BJ (cell line): ENCODE results near the gene FBP1. TPM values are rescaled to one million over a fixed set of nuclear protein-coding genes. Genes with fewer than 3 reads are reported as not detected.

Experiments
- CTCF ChIA-PET: fragments of 350-600 bp; formaldehyde crosslinking; extraction: SDS; loops from one replicate; lab custom pipeline; 2021; ENCODE audit warnings: antibody characterized with exemption, inconsistent platforms; lab: Yijun Ruan, JAX
- POLR2A ChIA-PET: fragments of 300-600 bp; sonication (Branson Sonifier 250); formaldehyde crosslinking; extraction: SDS; loops from one replicate; lab custom pipeline; 2021; ENCODE audit warnings: antibody characterized with exemption; lab: Charles Lee
- DNase-seq: peaks from one replicate; pipeline ENCODE4 v3.0.0-alpha.2; 2011; ENCODE audit warnings: low read depth
- H3K27me3 ChIP-seq: 2 replicates; pipeline ENCODE4 v1.6.0; 2011; ENCODE audit warnings: low read length; ENCODE audit not compliant: control insufficient read depth, insufficient read depth
- H3K36me3 ChIP-seq: 2 replicates; pipeline ENCODE4 v1.5.1; 2011; ENCODE audit warnings: low read length; ENCODE audit not compliant: control insufficient read depth, insufficient read depth
- H3K4me3 ChIP-seq: 2 replicates; pipeline ENCODE4 v1.5.1; 2011; ENCODE audit warnings: low read depth, mild to moderate bottlenecking, control low read depth, low read length
- CTCF ChIP-seq: IDR thresholded peaks from 2 replicates; pipeline ENCODE4 v1.5.1; 2011; ENCODE audit warnings: low read depth, mild to moderate bottlenecking, control low read depth, inconsistent platforms, low read length, moderate library complexity; ENCODE audit not compliant: insufficient read depth
- polyA plus RNA-seq: library from polyadenylated mRNA; depleted of rRNA; stranded (reverse); fragments of >200 nt; gene quantifications from 2 replicates; pipeline ENCODE4 v1.2.3, GENCODE V29; 2011

The FBP1 gene
- polyA plus RNA-seq, 1 experiment: 0.15 TPM

- DNase-seq: no peak
- ChIA-PET POLR2A (no interaction called here), CTCF (interaction anchor here (1.3 kb wide), 1 partner anchor 13 kb away, joined by 5 read pairs; no protein-coding TSS in a partner anchor)
- TF ChIP-seq CTCF: peak; percentile 75
- H3K27me3 ChIP-seq: peaks cover 14% of the 10 kb centered on the region
- H3K4me3 ChIP-seq: no peak overlapping the region
- H3K36me3 ChIP-seq: no peaks in the 10 kb centered on the region
Observed at GRCh38 chr9:94603259-94604160, 35.8 kb downstream of the FBP1 start.

- DNase-seq: no peak
- ChIA-PET POLR2A (no interaction called here), CTCF (no interaction called here)
Observed at GRCh38 chr9:94602666-94603065, 36.7 kb downstream of the FBP1 start.

GRCh38 chr9:94600715-94601114, 38.6 kb downstream of the FBP1 start:
- H3K27me3 ChIP-seq: peaks cover 9% of the 10 kb centered on the region
- CTCF ChIA-PET: interaction anchor here (0.8 kb wide), 1 partner anchor 527 kb away, joined by 3 read pairs; no protein-coding TSS in a partner anchor
- POLR2A ChIA-PET: interaction anchor here (0.6 kb wide), 1 partner anchor 411 kb away, joined by 3 read pairs; no protein-coding TSS in a partner anchor
- DNase-seq: no peak
- TF ChIP-seq CTCF: no peak
- H3K4me3 ChIP-seq: no peak overlapping the region
- H3K36me3 ChIP-seq: no peaks in the 10 kb centered on the region

More at GRCh38 chr9:94602666-94603065, 36.7 kb downstream of the FBP1 start:
- TF ChIP-seq CTCF: no peak
- Histone ChIP-seq H3K4me3 (no peak overlapping the region), H3K36me3 (no peaks in the 10 kb centered on the region), H3K27me3 (peaks cover 12% of the 10 kb centered on the region)

GRCh38 chr9:94600258-94600657, 39.1 kb downstream of the FBP1 start:
- ChIA-PET POLR2A (interaction anchor here (0.6 kb wide), 1 partner anchor 411 kb away, joined by 3 read pairs; no protein-coding TSS in a partner anchor), CTCF (interaction anchor here (0.8 kb wide), 1 partner anchor 527 kb away, joined by 3 read pairs; no protein-coding TSS in a partner anchor)
- no peak for TF ChIP-seq CTCF
- Histone ChIP-seq H3K36me3 (no peaks in the 10 kb centered on the region), H3K27me3 (peaks cover 7% of the 10 kb centered on the region), H3K4me3 (no peak overlapping the region)
- DNase-seq: no peak

GRCh38 chr9:94599102-94599501, 40.2 kb downstream of the FBP1 start:
- H3K27me3 ChIP-seq: no peaks in the 10 kb centered on the region; the same call in 1 of the 2 replicates
- CTCF ChIA-PET: interaction anchor here (0.6 kb wide), 1 partner anchor 1521 kb away, joined by 4 read pairs; no protein-coding TSS in a partner anchor
- POLR2A ChIA-PET: no interaction called here

More at GRCh38 chr9:94599102-94599501, 40.2 kb downstream of the FBP1 start:
- DNase-seq: no peak
- no peaks in the 10 kb centered on the region for H3K36me3 ChIP-seq
- TF ChIP-seq CTCF: no peak
- no peak overlapping the region for H3K4me3 ChIP-seq
